Activated naive CD8-positive, alpha-beta T cell treated with anti-CD3 and anti-CD28 coated beads, Interleukin-2, amount 10 ng/mL, durations not matched to agents 7 days and 5 days (primary cell): Measurements from ENCODE around the gene AGPS. TPM values are rescaled to one million over a fixed set of nuclear protein-coding genes. Genes with fewer than 3 reads are reported as not detected.
"Not testable (repeated sequence)": the region's sequence is repeated elsewhere in the genome, so short reads cannot be mapped to it uniquely, and the experiment has no call there.

ENCODE experiments used
- ATAC-seq: fragments of 150-1000 bp; cut with Tn5 transposase; one replicate; pipeline ENCODE4 v1.10.0; 2021; ENCODE audit warnings: low read depth, moderate library complexity
- POLR2A ChIA-PET: fragments of 350-600 bp; sonication (Branson Sonifier 250); formaldehyde crosslinking; loops from one replicate; lab custom pipeline; 2021; ENCODE audit warnings: antibody characterized with exemption; lab: Charles Lee
- DNase-seq: peaks from one replicate; pipeline ENCODE4 v3.0.0; 2021
- H3K27ac Mint-ChIP-seq: one replicate; pipeline ENCODE4 v1.8.0; 2022; ENCODE audit warnings: mild to moderate bottlenecking, mixed read lengths
- H3K27me3 Mint-ChIP-seq: one replicate; pipeline ENCODE4 v1.8.0; 2022; ENCODE audit warnings: mild to moderate bottlenecking, moderate library complexity, mixed read lengths
- H3K36me3 Mint-ChIP-seq: one replicate; pipeline ENCODE4 v1.8.0; 2021; ENCODE audit warnings: mild to moderate bottlenecking, mixed read lengths
- H3K4me1 Mint-ChIP-seq: one replicate; pipeline ENCODE4 v1.8.0; 2021; ENCODE audit warnings: mixed read lengths
- H3K4me3 Mint-ChIP-seq: one replicate; pipeline ENCODE4 v1.8.0; 2022; ENCODE audit warnings: mild to moderate bottlenecking, moderate library complexity, mixed read lengths
- H3K9me3 Mint-ChIP-seq: one replicate; pipeline ENCODE4 v1.8.0; 2021; ENCODE audit warnings: mixed read lengths
- total RNA-seq, 2 experiments: library from RNA; stranded (reverse); gene quantifications; one replicate each; pipeline ENCODE4 v1.2.3, GENCODE V29; 2021

The AGPS gene
- total RNA-seq, 2 experiments from 2014 or later = 46.1 to 46.4 TPM

DNA sequence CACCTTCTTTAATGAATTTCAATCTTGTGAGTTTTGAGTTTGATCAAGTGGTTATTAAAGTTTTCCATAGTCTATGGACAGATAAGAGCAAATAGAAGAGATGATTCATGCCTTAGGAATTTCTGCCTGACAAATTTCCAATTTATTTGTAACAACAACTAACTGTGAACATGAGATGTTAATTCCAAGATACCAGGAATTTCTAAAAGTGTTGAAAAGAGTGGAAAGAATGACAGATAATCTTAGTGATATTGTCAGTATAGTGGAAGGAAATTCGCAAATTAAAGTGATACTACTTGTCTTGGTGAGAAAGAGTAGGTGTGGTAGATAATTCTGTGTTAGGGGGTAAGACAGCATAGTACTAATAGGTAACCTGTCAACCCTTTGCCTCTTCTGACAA is 82.4 kb downstream of the AGPS start:
- Mint-ChIP-seq H3K4me3 (no peak overlapping the region), H3K9me3 (peaks cover 12% of the 10 kb centered on the region), H3K36me3 (peaks cover 69% of the 10 kb centered on the region), H3K27ac (no peak overlapping the region), H3K4me1 (peaks cover 2% of the 10 kb centered on the region), H3K27me3 (no peaks in the 10 kb centered on the region)
- ATAC-seq = no peak
- POLR2A ChIA-PET = no interaction called here
- no peak for DNase-seq

DNA sequence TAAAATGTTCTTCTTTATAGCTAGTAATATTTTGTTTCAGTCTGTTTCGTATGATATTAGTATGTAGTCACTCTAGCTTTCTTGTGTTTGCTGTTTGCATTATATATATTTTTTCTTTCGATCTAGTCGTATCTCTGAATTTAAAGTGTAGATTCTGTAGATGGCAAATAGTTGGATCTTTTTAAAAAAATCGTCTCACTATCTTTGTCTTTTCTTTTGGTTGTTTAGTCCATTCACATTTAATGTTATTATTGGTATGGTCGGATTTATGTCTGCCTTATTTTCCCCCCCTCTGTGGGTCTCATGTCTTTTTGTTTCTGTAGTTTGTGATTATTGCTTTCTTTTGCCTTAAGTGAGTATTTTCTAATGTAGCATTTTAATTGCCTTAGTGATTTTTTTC is 84.3 kb downstream of the AGPS start:
- Mint-ChIP-seq H3K27ac (no peak overlapping the region), H3K4me1 (peaks cover 2% of the 10 kb centered on the region), H3K9me3 (peaks cover 12% of the 10 kb centered on the region), H3K36me3 (peaks cover 61% of the 10 kb centered on the region), H3K4me3 (no peak overlapping the region), H3K27me3 (no peaks in the 10 kb centered on the region)
- DNase-seq = no peak
- POLR2A ChIA-PET = no interaction called here
- no peak for ATAC-seq

DNA sequence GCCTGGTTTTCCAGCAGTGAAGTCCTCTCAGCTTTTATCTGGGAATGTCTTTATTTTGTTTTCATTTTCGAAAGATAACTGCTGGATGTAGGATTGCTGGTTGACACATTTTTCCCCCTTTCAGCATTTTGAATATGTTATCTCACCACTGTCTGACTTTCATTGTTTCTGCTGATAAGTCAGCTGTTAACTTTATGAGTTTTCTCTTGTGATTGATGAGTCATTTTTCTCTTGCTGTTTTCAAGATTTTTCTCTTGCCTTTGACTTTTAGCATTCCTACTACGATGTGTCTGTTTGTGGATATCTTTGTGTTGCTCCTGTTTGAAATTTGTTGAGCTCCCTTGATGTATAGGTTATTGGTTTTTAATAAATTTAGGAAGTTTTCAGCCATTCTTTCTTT is 85.5 kb downstream of the AGPS start:
- ATAC-seq = no peak
- POLR2A ChIA-PET = no interaction called here
- H3K27ac Mint-ChIP-seq = no peak overlapping the region
- H3K9me3 Mint-ChIP-seq = peaks cover 11% of the 10 kb centered on the region
- H3K27me3 Mint-ChIP-seq = no peaks in the 10 kb centered on the region
- H3K4me3 Mint-ChIP-seq = no peak overlapping the region
- peaks cover 2% of the 10 kb centered on the region for H3K4me1 Mint-ChIP-seq
- no peak for DNase-seq
- peaks cover 52% of the 10 kb centered on the region for H3K36me3 Mint-ChIP-seq

DNA sequence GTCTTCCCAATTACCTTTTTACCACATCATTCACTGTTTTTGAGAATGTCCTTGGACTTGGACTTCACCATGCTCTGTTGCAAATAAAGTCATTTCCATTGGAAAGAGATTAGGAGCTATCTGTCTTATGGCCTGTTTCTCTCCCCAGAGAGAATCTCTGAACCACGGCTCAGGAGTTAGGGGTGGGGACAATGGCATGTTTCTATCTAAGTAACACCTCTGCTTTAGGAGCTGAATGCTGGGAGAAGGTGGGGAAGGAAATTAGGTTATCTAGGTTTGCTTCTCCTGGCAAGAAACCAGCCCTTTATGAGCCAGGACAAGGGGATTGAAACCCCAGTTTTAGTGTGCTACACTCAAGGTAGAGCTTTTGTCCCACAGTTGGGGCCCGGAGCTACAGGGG is 86.3 kb downstream of the AGPS start:
- ATAC-seq = no peak
- no peak overlapping the region for H3K27ac Mint-ChIP-seq
- H3K9me3 Mint-ChIP-seq = peaks cover 11% of the 10 kb centered on the region
- H3K36me3 Mint-ChIP-seq = peaks cover 54% of the 10 kb centered on the region
- no peak overlapping the region for H3K4me3 Mint-ChIP-seq
- H3K27me3 Mint-ChIP-seq = no peaks in the 10 kb centered on the region
- POLR2A ChIA-PET = no interaction called here
- DNase-seq = no peak
- peaks cover 2% of the 10 kb centered on the region for H3K4me1 Mint-ChIP-seq

DNA sequence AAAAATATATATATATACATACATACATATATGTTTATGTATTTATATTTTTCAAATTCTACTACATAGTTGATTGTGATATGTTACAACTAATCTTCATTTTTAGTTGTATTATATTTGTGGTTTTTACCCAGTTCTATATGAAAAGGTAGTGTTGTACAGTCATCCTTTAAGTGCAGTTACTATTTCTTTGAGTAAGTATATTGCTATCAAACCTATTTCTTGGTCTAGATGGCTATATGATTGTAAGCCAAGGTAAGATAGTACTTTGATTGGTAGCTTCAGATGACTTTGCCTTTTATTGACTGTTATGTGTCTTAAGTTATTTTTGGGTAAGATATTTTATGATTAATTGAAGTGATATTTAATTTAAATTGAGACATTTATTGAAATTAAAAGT is 89.6 kb downstream of the AGPS start:
- H3K9me3 Mint-ChIP-seq = peaks cover 8% of the 10 kb centered on the region
- H3K4me3 Mint-ChIP-seq = no peak overlapping the region
- H3K27me3 Mint-ChIP-seq = no peaks in the 10 kb centered on the region
- DNase-seq = no peak
- no peak overlapping the region for H3K27ac Mint-ChIP-seq
- POLR2A ChIA-PET = no interaction called here
- peaks cover 41% of the 10 kb centered on the region for H3K36me3 Mint-ChIP-seq
- peaks cover 2% of the 10 kb centered on the region for H3K4me1 Mint-ChIP-seq
- ATAC-seq = no peak

DNA sequence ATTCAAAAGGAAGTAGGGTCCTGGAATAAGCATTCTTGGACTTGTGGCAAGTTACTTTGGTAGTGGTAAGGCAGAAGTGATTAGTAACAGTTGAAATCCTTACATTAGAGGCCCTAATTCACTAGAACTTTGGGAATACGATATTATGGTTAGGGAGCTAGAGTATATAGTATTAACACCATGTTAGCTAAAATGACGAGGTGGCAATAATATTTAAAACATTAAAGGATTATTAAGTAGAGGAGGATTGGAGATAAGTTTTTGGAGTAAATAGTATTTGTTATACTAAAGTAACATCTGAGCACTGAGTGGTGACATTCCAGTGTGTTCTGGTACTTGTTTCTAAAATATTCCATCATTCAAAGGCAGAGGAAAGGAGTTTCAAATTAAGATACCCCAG is 91.0 kb downstream of the AGPS start:
- no peaks in the 10 kb centered on the region for H3K27me3 Mint-ChIP-seq

DNA sequence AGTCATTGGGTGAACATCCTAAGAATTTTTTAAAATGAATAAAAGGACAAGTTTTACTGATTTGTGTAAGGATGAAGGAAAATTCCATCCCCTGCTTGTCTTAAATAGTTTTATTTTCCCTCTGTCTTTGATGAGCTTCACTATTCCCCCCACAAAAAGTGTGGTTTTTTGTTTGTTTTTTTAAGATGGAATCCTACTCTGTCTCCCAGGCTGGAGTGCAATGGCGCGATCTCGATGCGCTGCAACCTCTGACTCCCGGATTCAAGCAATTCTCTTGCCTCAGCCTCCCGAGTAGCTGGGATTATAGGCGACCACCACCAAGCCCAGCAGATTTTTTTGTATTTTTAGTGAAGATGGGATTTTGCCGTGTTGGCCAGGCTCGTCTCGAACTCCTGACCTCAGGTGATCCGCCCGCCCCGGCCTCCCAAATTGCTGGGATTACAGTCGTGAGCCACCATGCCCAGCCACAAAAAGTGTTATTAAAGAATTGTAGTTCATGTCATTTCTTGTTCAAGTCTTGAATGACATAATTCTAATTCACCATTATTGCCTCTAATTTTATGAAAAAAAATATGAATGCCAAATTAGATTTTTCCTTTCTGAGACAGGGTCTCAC is 91.7 kb downstream of the AGPS start:
- Mint-ChIP-seq H3K4me3 (no peak overlapping the region), H3K27ac (no peak overlapping the region), H3K36me3 (peaks cover 26% of the 10 kb centered on the region), H3K4me1 (no peaks in the 10 kb centered on the region), H3K9me3 (peaks cover 4% of the 10 kb centered on the region), H3K27me3 (no peaks in the 10 kb centered on the region)
- no peak for DNase-seq
- POLR2A ChIA-PET = no interaction called here
- ATAC-seq = no peak

More for the DNA sequence above, 91.0 kb downstream of the AGPS start:
- no peak for DNase-seq
- no peak for ATAC-seq
- peaks cover 4% of the 10 kb centered on the region for H3K9me3 Mint-ChIP-seq
- no peak overlapping the region for H3K27ac Mint-ChIP-seq
- peaks cover 32% of the 10 kb centered on the region for H3K36me3 Mint-ChIP-seq
- no peaks in the 10 kb centered on the region for H3K4me1 Mint-ChIP-seq
- POLR2A ChIA-PET = no interaction called here
- H3K4me3 Mint-ChIP-seq = no peak overlapping the region

DNA sequence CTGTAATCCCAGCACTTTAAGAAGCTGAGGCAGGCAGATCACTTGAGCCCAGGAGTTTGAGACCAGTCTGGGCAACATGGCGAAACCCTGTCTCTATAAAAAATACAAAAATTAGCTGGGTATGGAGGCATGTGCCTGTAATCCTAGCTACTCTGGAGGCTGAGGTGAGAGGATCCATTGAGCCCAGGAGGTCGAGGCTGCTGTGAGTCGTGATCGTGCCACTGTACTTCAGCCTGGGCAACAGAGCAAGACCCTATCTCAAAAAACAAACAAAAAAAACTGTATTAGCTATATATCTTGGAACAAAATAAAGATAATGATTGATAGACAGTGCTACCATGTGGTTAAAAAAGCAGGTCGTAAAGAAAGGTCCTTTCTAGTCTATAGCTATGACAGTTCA is 93.1 kb downstream of the AGPS start:
- POLR2A ChIA-PET, H3K4me1 Mint-ChIP-seq, ATAC-seq, H3K4me3 Mint-ChIP-seq, H3K27me3 Mint-ChIP-seq, H3K27ac Mint-ChIP-seq, DNase-seq, H3K9me3 Mint-ChIP-seq: not testable (repeated sequence)
- peaks cover 16% of the 10 kb centered on the region for H3K36me3 Mint-ChIP-seq

DNA sequence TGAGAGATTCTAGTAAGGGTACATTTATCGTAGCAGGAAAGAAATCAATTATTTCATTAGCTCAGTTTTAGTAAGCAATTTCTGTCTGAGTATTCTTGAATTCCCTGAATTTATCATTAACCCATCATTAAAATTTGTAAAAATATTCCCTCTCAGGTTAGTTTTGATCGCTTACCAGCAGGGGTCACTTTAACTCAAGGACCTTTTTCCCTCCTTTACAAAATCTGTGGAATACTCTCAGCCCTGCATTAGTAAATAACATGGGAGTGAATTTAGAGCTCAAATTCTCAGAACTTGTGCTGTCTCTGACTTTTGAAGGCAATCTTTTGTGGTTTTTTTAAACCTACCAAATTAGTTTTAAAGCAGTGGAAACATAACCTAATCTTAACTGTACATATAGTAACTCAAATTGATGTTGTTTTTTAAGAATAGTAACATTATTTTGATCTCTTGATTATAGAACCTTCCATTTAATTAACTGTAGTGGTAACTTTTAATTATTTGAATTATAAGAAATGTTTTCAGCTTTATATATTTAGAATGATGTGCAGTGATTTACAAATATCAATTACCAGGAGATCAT is 97.2 kb downstream of the AGPS start:
- no peaks in the 10 kb centered on the region for H3K9me3 Mint-ChIP-seq

DNA sequence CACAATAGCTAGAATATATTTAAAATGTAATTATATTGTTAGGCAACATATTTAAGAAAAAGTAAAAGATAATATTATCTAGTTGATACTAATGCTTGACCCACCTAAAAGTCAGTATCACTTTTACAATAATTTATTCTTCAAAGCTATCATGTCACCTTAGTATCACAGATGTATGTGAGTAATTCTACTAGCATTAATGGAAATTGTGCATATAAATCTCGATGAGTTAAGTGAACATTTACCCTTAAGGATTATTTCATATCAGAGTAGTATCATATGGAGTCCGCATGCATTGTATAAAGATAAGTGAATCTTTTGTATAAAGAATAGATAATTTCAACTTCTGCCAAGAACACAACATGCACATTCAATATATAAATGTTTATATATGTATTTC is 103.4 kb downstream of the AGPS start:
- DNase-seq (no peak), ATAC-seq (no peak)
- Mint-ChIP-seq H3K27me3 (no peaks in the 10 kb centered on the region), H3K36me3 (peaks cover 6% of the 10 kb centered on the region), H3K4me1 (peaks cover 2% of the 10 kb centered on the region), H3K9me3 (no peaks in the 10 kb centered on the region), H3K27ac (no peak overlapping the region), H3K4me3 (no peak overlapping the region)
- POLR2A ChIA-PET = no interaction called here

More for the DNA sequence above, 97.2 kb downstream of the AGPS start:
- ATAC-seq (no peak), DNase-seq (no peak)
- H3K27ac Mint-ChIP-seq = no peak overlapping the region
- H3K4me3 Mint-ChIP-seq = no peak overlapping the region
- H3K36me3 Mint-ChIP-seq = peaks cover 9% of the 10 kb centered on the region
- no peaks in the 10 kb centered on the region for H3K27me3 Mint-ChIP-seq
- POLR2A ChIA-PET = no interaction called here
- no peaks in the 10 kb centered on the region for H3K4me1 Mint-ChIP-seq

DNA sequence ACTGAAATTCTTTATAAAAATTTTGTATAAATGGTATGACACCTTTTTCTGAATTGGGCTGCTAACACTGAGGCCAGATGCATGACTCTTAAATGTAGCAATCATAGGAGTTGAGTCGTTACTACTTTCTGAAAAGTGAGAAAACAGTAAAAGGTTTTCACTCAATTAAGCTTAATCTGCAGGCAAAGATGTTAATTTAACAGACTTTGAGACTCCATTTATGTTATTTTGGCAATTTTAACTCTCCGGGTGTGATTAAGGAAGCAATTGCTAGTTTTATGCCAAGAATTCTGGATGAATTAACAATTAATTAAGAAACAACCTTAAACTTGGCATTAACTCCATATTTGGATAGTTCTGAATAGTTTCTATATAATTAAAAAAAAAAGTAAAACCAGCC is 104.3 kb downstream of the AGPS start:
- no peak overlapping the region for H3K4me3 Mint-ChIP-seq
- H3K36me3 Mint-ChIP-seq = peaks cover 7% of the 10 kb centered on the region
- no peak overlapping the region for H3K27ac Mint-ChIP-seq
- no peaks in the 10 kb centered on the region for H3K27me3 Mint-ChIP-seq
- H3K9me3 Mint-ChIP-seq = no peaks in the 10 kb centered on the region
- DNase-seq (no peak), ATAC-seq (no peak)
- H3K4me1 Mint-ChIP-seq = peaks cover 5% of the 10 kb centered on the region
- POLR2A ChIA-PET = no interaction called here

DNA sequence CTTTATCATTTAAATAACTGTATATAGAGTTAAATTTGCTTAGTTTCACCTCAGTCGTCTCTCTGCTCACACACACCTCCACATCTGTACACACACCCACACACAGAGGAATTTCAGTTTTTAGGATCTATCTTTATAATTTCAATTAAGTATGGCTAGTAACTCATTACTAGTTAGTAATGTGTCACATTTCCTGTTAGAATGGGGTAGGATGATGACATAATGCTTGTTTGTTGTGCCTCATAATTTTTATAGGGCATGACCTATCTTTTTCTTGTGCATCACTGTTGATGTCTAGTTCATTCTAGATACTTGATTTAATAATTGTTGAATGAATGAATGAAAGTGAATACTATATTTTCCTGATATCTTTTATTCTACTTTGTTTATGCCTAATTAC is 108.6 kb downstream of the AGPS start:
- peaks cover 5% of the 10 kb centered on the region for H3K4me1 Mint-ChIP-seq
- H3K36me3 Mint-ChIP-seq = peaks cover 8% of the 10 kb centered on the region
- H3K27ac Mint-ChIP-seq = no peak overlapping the region
- no peak overlapping the region for H3K4me3 Mint-ChIP-seq
- DNase-seq (no peak), ATAC-seq (no peak)
- H3K9me3 Mint-ChIP-seq = no peaks in the 10 kb centered on the region
- no peaks in the 10 kb centered on the region for H3K27me3 Mint-ChIP-seq
- POLR2A ChIA-PET = no interaction called here

DNA sequence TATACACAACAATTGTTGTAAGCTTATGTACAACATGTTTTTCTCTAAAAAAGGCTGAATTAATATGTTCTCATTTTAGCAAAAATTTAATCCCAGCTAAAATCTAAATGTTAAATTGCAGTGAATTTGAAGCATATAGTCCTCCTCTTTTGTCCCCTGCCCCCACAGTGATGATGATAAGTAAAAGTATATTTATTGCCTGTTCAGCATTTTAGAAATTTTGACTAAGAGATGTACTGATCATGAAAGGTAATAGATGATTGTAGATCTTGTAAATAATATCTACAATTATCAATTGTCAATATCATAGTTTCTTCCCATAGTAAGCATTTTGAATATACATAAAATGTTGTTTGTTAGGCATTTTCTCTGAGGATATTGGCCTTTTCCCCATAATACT is 113.9 kb downstream of the AGPS start:
- Mint-ChIP-seq H3K4me1 (peaks cover 2% of the 10 kb centered on the region), H3K27ac (no peak overlapping the region), H3K27me3 (no peaks in the 10 kb centered on the region), H3K4me3 (no peak overlapping the region), H3K9me3 (no peaks in the 10 kb centered on the region), H3K36me3 (peaks cover 17% of the 10 kb centered on the region)
- POLR2A ChIA-PET = no interaction called here
- DNase-seq (no peak), ATAC-seq (no peak)

DNA sequence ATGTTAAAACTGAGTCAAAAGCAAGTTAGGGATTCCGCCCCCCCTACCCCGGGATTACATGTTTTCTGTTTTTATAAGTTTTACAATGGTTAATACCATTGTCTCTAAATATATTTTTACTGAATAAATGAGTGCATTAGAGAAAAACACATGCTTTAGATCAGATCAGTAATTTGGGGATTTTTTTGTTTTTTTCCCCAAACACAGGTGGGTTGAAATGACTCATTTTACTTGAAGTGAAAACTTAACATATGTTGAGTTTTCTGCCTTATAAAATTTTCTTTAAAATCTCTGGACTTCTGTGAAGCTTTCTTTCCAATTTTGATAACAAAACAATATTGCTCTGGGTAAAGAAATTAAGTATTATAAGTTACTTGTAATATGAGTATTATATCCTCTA is 114.4 kb downstream of the AGPS start:
- H3K4me1 Mint-ChIP-seq = peaks cover 2% of the 10 kb centered on the region
- no peak overlapping the region for H3K4me3 Mint-ChIP-seq
- peaks cover 17% of the 10 kb centered on the region for H3K36me3 Mint-ChIP-seq
- no peaks in the 10 kb centered on the region for H3K27me3 Mint-ChIP-seq
- DNase-seq (no peak), ATAC-seq (no peak)
- H3K27ac Mint-ChIP-seq = no peak overlapping the region
- no peaks in the 10 kb centered on the region for H3K9me3 Mint-ChIP-seq
- POLR2A ChIA-PET = no interaction called here
